8988T (cell line): ENCODE measurements around the gene SYT1.
"Not testable (repeated sequence)": the region's sequence is repeated elsewhere in the genome, so short reads cannot be mapped to it uniquely, and the experiment has no call there.

Experiments
- DNase-seq: peaks from one replicate; pipeline ENCODE4 v3.0.0; 2011

SYT1 gene

GRCh38 chr12:78864403-78864869 is at the start of gene SYT1:
Gene SYT1, plus strand, starts transcription at chr12:78864774.
- no peak for DNase-seq

DNA sequence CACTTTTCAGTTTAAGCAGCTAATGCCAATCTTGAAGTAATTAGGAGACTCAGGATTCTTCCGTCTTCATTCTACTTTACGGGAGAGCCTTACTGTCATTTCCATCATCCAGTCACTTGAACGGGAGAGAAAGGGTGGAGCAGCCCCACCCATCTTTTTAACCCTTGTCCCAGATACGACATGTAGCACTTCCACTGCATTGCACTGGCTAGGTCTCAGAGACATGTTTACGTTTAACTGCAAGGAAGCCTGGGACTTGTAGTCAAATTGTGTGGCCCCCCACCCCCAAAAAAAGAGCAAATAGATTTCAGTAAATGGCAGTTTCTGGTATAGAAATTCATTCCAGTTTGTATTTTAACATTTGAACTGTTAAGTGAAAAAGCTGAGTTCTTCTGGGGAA is 46.1 kb upstream of the SYT1 start:
- DNase-seq = no peak

DNA sequence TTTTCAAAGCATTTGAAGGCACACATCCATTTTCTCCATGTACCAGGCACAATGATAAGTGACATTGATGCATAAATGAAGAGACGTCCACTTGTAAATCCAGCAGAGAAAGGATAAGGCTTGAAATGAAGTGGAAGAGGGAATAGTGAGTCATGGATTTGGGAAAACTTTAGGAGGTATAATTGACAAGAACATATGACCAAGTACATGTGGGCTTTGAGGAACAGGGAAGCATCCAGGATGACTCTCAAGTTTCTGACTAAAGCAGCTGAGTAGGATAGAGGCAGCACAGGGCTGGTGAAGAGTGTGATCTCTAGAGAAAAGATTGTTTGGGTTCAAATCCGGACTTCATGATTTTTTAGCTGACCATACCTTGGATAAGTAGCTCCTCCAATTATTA is 43.6 kb upstream of the SYT1 start:
- no peak for DNase-seq

DNA sequence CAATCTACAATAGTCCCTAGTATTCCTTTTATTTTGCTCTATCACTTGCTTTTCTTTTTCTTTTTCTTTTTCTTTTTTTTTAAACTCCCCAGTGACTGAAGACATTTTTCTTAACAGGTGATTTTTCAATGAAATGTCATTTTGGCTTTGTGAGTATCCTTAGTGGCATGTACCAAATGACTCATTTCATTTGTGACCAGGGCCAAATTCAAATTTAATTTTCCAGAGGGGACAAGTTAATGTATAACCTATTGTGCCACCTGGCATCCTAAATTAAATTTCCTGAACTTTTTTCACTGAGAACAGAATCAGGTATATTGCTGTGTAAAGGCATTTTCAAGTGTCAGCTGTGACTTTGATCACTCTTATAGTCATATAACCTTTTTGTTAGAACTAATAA is 39.7 kb upstream of the SYT1 start:
- DNase-seq = no peak

GRCh38 chr12:78829690-78830089 is 34.9 kb upstream of the SYT1 start:
- DNase-seq = no peak

GRCh38 chr12:78835493-78835892 is 29.1 kb upstream of the SYT1 start:
- no peak for DNase-seq

GRCh38 chr12:78840518-78841019 is 24.0 kb upstream of the SYT1 start:
- DNase-seq = not testable (repeated sequence)

DNA sequence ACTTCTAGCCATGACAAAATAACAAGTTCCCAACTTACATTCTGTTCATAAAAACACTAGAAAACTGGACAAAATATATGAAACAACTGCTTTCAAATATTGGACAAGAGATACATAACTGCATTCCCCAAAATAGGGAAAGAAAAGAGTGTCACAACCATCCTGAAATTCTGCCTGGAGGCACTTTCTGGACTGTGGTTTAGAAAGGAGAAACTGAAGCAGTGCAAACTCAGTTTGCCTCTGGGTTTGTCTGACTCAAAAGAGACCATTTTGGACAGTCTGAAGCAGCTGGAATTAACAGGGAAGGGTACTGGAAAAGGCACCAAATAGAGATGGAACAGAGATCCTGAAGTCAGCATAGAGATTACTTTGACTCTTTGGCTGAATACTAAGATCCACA is 11.3 kb upstream of the SYT1 start:
- DNase-seq = no peak

DNA sequence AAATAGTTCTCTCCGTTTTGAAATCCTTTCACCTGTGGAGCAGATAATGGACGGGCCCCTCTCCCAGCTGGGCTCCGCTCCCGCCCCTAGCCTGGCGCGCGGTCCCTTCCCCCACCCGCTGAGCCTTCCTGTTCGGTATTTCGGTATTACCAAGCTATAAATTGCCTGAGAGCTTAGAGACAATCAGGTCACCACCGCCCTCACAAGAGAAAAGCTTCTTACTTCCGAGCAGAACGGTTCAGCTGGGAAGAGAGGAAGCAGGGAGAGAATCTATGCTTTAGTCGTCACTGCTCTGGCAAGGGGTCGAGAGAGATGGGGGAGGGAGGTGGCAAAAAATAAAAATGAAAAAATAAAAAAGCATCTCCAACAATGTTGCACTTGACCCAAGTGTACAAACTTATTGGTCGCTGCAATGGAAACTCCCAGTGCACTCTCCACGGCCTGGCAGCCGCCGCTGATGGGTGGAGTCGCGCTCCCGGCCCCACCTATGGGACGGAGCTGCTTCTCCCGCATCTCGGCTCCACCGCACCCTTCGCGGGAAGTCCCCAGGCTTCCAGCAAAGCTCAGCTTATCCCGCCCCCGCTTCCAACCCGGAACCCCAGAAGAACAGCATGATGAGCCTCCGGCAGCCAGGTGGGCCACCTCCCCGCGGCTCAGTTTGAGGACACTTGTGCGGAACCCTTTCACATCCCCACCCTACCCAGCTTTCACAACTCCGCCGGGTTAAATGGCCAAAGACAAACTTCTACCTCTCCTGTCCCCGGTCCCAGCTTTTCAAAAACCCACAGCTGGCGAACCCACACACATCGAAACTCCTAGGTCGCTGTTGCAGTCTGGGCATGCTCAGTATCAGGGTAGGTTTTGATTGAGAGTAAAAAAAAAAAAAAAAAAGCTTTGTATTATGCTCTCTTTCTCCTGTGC is 832 bp upstream of the SYT1 start:
- DNase-seq = no peak

DNA sequence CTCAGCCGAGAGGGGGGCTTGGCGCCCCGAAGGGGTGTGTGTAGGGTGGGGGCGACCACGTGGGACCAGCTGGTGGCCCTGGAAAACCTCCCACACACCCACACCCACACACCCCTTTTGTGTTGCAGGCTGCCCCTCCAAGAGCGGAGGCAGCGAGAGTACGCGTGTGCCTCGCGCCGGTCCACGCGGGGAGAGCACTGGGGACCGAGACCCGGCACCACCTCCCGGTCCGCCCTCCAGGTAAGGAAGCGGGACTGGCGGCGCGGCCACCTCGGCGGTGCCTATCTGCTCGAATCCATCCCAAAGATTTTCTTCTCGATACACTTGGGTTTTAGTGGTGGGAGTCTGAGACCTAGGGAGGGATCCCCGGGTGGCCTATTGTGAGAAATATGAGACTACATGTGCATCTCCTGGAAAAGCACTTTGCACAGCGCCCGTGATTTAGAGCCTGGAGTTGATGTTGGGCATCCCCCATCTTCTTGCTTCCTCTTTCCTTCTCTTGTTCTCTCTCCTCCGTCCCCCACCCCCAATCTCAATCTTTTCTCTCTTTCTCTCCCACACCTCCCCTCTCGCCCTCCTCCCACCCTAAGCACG is 393 bp downstream of the SYT1 start:
- no peak for DNase-seq

- no peak for DNase-seq
Measured at GRCh38 chr12:78865516-78865915, 942 bp downstream of the SYT1 start.

- DNase-seq = no peak
Measured at GRCh38 chr12:78866518-78866917, 1.9 kb downstream of the SYT1 start.

DNA sequence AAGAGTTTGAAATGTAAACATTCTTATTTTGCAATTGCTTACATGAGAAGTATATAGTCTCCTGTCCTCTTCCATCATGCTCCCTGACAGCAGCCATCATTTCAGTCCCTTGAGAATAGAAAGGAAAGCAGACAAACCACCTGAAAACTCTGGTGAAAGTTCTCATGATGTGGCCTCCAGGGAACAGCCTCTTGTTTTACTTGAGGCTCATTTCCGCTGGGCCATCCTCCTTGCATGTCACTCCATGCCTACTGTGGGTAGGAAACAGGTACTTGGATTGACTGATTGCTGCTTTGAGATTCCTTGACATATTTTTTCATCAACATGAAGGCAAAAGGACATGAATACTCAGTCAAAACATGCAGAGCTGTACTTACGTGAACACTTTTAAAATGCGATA is 6.0 kb downstream of the SYT1 start:
- no peak for DNase-seq

GRCh38 chr12:78871566-78871965 is 7.0 kb downstream of the SYT1 start:
- DNase-seq = no peak

- no peak for DNase-seq
Measured at GRCh38 chr12:78878459-78878858, 13.9 kb downstream of the SYT1 start.

DNA sequence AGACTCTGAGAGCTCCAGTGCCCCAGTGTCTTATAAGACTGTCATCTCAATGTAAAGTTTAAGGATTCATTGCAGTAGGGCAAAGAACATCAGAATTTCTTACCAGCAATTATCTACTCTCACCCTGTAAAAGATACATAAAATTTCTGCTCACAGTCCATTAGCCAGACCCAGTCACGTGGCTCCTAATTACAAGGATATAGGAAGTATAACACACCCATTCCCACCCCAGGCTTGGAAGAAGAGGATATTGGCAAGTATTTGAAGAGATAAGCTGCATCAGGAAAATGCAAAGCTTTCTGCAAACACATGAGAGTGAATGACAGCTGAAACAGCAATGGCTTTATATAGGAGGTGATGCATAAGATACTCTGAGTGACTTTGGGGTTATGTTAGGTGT is 14.3 kb downstream of the SYT1 start:
- no peak for DNase-seq

- no peak for DNase-seq
Measured at GRCh38 chr12:78880078-78880477, 15.5 kb downstream of the SYT1 start.

DNA sequence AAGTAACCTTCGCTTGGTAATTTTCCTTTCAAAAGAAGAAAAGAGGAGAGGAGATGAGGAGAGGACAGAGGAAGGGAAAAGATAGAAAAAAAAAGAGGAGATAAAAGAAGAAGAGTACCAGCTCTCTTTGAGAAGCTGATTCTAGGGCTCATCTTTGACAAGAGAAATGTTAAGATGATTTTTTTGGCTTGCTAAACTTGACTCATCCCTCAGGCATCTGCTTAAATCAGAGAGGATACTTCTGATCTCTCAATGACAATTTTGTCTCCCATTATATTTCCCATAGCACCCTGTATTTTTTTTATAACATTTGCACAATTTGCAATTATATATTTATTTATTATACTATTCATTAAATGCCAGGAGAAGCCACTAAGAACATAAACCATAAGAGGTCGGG is 17.1 kb downstream of the SYT1 start:
- DNase-seq = no peak

- no peak for DNase-seq
Measured at GRCh38 chr12:78885466-78885865, 20.9 kb downstream of the SYT1 start.

DNA sequence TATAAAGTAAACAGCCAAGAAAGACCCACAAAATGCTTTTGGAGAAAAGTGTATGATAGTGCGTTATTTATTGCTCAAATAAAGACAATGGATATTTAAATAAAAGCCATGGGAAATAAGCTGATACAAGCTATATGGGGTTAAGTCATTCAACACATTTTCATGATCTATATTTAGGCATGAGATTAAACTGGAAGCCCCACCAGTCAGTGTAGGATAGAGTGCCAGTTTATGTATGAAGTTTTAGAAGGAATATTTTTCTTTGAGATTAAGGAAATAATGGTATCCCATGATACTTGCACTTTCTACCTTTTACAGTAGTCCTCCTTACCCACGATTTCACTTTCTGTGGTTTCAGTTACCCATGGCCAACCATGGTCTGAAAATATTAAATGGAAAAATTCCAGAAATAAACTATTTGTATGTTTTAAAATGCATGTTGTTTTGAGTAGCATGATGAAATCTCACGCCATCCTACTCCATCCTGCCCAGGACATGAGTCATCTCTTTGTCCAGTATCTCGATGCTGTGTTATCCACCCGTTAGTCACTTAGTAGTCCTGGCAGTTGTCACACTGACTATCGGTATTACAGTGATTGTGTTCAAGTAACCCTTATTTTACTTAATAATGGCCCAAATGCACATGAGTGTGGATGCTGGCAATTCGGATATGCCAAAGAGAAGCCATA is 22.3 kb downstream of the SYT1 start:
- DNase-seq = no peak

DNA sequence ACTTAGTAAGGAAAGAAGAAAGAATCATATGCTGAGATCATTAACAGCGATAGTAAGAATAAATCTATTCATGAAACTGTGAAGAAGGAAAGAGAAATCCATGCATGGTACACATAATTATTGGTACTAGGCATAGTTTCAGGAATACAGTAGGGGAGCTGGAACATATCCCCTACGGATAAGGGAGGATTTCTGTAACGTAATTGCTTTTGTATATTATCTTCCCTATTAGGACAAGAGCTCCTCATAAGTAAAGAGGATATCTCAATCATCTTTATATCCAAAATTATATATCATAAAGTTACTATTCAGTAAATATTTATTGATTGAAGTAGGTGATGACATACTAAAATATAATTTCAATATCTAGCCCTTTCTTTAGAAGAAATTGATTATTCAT is 22.9 kb downstream of the SYT1 start:
- DNase-seq = no peak

DNA sequence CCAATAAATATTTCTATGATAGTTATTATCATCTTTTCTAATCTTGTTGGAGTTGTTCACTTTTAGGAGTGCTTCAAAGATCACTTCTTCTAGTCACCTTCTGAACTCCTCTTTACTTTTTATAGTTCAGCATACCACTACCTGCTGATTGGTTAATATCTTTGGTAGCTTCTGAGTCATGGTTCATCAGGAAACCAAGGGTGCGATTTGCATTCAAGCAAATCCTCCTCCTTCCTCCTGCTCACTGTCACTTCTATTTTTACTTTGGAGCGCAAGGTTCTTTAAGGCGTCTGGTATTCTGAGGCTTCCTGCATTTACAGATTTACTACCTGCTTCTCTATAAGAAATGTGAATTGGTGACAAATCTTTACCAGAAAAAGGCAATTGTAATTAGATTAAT is 24.0 kb downstream of the SYT1 start:
- no peak for DNase-seq

GRCh38 chr12:78891646-78892353 is 27.2 kb downstream of the SYT1 start:
- no peak for DNase-seq
